ENCODE results near the gene ZNF853. TPM values are rescaled to one million over a fixed set of nuclear protein-coding genes. Genes with fewer than 3 reads are reported as not detected.

ZNF853 gene
- total RNA-seq, 1 donor from 2014 or later: 25.7 TPM

DNA sequence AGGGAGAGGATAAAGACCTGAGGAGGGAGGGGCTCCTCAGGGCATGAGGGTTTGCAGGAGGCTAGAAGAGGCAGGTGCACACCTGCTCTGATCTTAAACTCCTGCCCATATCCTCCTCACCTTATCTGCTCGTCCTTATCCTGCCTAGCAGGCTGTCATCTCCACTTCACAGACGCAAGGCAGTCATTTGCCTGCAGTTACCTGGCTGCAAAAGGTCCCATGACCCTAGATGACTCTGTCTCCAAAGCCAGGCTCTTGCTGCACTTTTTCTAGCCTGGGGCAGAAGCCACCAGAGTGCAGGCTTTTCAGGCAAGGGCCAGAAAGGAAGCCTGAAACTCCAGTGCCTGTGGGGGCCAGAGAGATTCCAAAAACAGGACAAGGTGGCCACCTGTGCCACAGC lies 1.7 kb upstream of the ZNF853 start:
- TF ChIP-seq, protein P1, sequence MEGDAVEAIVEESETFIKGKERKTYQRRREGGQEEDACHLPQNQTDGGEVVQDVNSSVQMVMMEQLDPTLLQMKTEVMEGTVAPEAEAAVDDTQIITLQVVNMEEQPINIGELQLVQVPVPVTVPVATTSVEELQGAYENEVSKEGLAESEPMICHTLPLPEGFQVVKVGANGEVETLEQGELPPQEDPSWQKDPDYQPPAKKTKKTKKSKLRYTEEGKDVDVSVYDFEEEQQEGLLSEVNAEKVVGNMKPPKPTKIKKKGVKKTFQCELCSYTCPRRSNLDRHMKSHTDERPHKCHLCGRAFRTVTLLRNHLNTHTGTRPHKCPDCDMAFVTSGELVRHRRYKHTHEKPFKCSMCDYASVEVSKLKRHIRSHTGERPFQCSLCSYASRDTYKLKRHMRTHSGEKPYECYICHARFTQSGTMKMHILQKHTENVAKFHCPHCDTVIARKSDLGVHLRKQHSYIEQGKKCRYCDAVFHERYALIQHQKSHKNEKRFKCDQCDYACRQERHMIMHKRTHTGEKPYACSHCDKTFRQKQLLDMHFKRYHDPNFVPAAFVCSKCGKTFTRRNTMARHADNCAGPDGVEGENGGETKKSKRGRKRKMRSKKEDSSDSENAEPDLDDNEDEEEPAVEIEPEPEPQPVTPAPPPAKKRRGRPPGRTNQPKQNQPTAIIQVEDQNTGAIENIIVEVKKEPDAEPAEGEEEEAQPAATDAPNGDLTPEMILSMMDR (IDR thresholded peaks at IDR 0.05; ENCODE audit: insufficient read depth, low read length, poor library complexity, severe bottlenecking): no peak
- peaks cover 9% of the 10 kb centered on the region for H3K27me3 ChIP-seq (ENCODE audit: control insufficient read depth, insufficient read depth, low read length)
- no peak for DNase-seq (ENCODE audit: low read depth)

DNA sequence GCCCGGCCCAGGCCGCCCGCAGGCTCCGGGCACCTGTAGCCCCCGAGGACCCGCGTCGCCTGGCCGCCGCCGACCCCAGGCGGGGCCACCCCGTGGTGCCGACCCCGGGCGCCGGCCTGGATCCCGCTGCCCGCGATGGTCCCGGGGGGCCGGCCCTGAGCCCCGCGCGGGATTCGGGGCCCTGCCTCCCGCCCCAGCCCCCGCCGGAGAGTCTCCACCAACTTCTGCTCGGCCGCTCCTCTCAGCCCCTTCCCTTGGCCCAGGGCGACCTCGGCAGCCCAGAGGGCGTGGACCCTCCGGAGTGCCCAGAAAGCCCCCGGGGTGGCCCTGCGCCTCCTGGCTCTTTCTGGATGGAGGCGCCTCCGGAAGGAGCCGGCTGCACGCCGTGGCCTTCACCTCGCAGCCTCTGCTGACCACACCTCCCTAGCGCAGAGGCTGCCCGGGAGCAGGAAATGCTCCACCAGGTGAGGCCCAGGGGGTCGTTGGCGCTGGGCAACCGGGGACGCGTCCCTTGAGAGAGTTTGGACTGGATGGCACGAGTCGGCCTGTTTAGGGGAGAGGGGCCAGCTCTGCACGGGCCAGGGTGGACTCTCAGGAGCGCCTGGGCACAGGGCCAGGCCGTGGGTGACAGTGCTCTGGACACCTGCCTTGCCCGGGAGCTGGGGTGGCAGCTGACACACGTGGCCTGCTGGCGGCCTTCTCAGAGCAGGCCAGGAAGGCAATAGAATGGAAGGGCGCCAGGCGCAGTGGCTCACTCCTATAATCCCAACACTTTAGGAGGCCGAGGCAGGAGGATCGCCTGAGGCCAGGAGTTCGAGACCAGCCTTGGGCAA lies 529 bp downstream of the ZNF853 start:
- TF ChIP-seq, protein P1 (IDR thresholded peaks at IDR 0.05; ENCODE audit: insufficient read depth, low read length, poor library complexity, severe bottlenecking): no peak
- Histone ChIP-seq H3K27me3 (ENCODE audit: control insufficient read depth, insufficient read depth, low read length) (peaks cover 9% of the 10 kb centered on the region), H3K4me3 (ENCODE audit: low read depth, low read length) (peak overlapping the region; percentile 51), H3K36me3 (ENCODE audit: control insufficient read depth, insufficient read depth, low read length) (no peaks in the 10 kb centered on the region)
- DNase-seq (ENCODE audit: low read depth): no peak

More for the DNA sequence above, 1.7 kb upstream of the ZNF853 start:
- no peaks in the 10 kb centered on the region for H3K36me3 ChIP-seq (ENCODE audit: control insufficient read depth, insufficient read depth, low read length)
- no peak overlapping the region for H3K4me3 ChIP-seq (ENCODE audit: low read depth, low read length)

DNA sequence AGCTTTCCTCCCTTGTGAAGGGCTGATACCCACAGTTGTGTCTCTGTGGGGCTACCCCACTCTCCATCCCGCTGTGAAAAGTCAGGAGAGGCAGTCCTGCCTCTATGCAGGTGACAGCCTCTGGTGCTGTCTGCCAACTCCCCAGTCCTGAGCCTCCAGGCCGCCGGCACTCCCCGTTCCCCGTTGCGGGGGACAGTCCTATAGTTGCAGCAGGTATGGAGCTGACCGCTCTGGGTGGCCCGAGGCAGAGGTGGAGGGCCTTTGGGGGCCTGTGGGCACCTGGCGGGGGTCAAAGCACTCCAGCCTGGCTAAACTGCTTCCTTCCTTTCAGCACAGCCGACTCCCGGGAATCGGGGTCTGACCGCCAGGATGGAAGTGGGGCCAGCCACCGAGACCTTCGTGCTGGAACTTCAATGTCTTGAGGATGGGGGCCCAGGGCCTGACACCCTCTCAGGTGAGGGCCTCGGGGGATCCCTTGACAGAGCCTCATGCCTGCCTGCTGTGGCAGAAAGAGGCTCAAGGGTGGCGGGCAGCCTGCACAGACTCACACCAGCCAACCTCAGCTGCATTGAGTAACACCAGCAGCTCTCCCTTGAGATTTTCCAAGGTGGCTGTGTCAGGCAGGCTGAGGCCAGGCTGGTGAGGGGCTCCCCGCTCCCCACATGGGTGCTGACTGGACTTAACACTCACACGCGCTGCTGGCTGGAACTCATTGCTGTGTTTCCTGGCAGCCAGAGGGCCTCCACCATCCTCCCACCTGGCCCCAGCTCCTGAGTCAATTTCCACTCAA lies 1.6 kb downstream of the ZNF853 start:
- Histone ChIP-seq H3K4me3 (ENCODE audit: low read depth, low read length) (no peak overlapping the region), H3K27me3 (ENCODE audit: control insufficient read depth, insufficient read depth, low read length) (peaks cover 9% of the 10 kb centered on the region), H3K36me3 (ENCODE audit: control insufficient read depth, insufficient read depth, low read length) (no peaks in the 10 kb centered on the region)
- TF ChIP-seq, protein P1 (IDR thresholded peaks at IDR 0.05; ENCODE audit: insufficient read depth, low read length, poor library complexity, severe bottlenecking): no peak
- no peak for DNase-seq (ENCODE audit: low read depth)

DNA sequence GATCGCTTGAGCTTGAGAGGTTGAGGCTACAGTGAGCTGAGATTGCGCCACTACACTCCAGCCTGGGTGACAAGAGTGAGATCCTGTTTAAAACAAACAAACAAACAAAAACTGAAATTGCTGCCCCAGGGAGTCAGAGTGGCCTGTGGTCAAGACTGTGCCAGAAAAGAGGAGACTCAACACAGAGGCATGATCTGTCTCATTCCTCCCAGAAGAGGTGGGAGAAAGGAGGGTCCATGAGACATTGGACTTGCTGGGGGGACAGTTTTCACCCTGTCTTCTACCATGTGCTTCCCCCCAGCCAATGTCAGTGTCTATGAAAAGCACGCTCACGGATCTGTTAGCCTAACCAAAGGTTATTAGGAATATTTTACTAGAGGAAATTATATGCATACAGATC lies 3.2 kb downstream of the ZNF853 start:
- Histone ChIP-seq H3K27me3 (ENCODE audit: control insufficient read depth, insufficient read depth, low read length) (peaks cover 4% of the 10 kb centered on the region), H3K36me3 (ENCODE audit: control insufficient read depth, insufficient read depth, low read length) (no peaks in the 10 kb centered on the region), H3K4me3 (ENCODE audit: low read depth, low read length) (no peak overlapping the region)
- no peak for DNase-seq (ENCODE audit: low read depth)
- TF ChIP-seq, protein P1 (IDR thresholded peaks at IDR 0.05; ENCODE audit: insufficient read depth, low read length, poor library complexity, severe bottlenecking): no peak

DNA sequence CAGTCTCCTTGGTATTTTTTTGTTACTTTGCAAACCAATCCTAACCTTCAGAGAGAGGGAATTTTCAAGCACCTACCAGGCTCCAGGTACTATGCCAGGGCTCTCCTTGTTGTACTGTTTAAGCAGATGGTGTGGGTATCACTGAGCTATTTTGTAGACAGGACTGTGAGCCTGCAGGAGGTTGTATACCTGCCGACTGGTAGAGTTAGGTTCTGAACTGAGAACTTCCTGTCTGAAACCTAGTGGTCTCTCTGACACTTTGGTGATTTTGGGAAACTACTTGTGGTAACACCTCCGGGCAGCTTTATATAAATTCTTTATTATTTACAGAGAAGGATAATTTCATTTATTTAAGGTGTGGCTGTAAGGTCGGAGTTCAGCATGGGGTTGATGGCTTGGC lies 4.6 kb downstream of the ZNF853 start:
- H3K4me3 ChIP-seq (ENCODE audit: low read depth, low read length): no peak overlapping the region
- peaks cover 2% of the 10 kb centered on the region for H3K27me3 ChIP-seq (ENCODE audit: control insufficient read depth, insufficient read depth, low read length)
- no peaks in the 10 kb centered on the region for H3K36me3 ChIP-seq (ENCODE audit: control insufficient read depth, insufficient read depth, low read length)
- TF ChIP-seq, protein P1 (IDR thresholded peaks at IDR 0.05; ENCODE audit: insufficient read depth, low read length, poor library complexity, severe bottlenecking): no peak
- DNase-seq (ENCODE audit: low read depth): no peak

All from kidney epithelial cell (primary cell).